DND-41 (cell line): ENCODE measurements around the gene FOXP1.

ENCODE experiments used
- CTCF ChIP-seq: IDR thresholded peaks from 2 replicates; pipeline ENCODE4 v1.5.1; 2012; ENCODE audit warnings: borderline replicate concordance, low read length, moderate library complexity, mild to moderate bottlenecking; ENCODE audit not compliant: poor library complexity, severe bottlenecking; ENCODE audit errors: extremely low read depth
- EZH2 ChIP-seq: IDR thresholded peaks from 3 replicates; pipeline ENCODE4 v1.6.1; 2012; ENCODE audit warnings: borderline replicate concordance, low read depth, mild to moderate bottlenecking, moderate library complexity, low read length, inconsistent platforms; ENCODE audit not compliant: severe bottlenecking

- no peak for TF ChIP-seq EZH2
- TF ChIP-seq CTCF: no peak
Measured at GRCh38 chr3:71384388-71384787, 199.1 kb downstream of the FOXP1 start.
